ENCODE measurements around the gene TSN.

GRCh38 chr2:121776885-121777698 is 21.6 kb downstream of the TSN start:
- TF ChIP-seq GATA2 (IDR thresholded peaks at IDR 0.05; ENCODE audit: low read depth, low read length) (no peak), GATA3 (IDR thresholded peaks at IDR 0.05; ENCODE audit: low read depth, low read length) (no peak)
